ENCODE measurements around the gene CAPN12. TPM values are rescaled to one million over a fixed set of nuclear protein-coding genes. Genes with fewer than 3 reads are reported as not detected.
A peak's percentile ranks its signal among the peaks of the same experiment; 100 is the strongest.

Gene CAPN12
- total RNA-seq, 1 donor from 2014 or later = not detected

DNA sequence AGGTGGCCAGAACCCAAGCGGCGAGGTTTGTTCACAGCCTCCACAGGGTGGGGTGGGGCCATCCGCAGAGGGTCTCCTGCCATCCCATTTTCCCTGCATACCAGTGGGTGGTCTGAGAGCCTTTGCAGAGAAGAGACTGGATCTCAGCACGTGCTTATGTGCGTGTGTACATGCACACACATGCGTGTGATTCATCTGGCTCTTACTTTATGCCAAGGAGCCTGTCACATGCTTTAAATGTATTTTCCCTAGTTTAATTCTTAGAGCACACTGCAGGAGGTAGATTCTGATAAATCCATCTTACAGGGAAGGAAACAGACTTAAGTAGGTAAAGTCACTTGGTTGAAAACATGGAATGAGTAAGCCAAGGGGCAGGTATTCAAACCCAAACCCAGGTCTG is 47.1 kb downstream of the CAPN12 start:
- peak overlapping the region; percentile 95 to 98 for H3K27ac ChIP-seq
- H3K9me3 ChIP-seq = no peaks in the 10 kb centered on the region
- no peak overlapping the region for H3K4me3 ChIP-seq
- H3K36me3 ChIP-seq = peaks cover 29 to 47% of the 10 kb centered on the region in 2 donors
- H3K4me1 ChIP-seq = peaks cover 66 to 92% of the 10 kb centered on the region in 2 donors
- TF ChIP-seq CTCF (IDR thresholded peaks at IDR 0.05) = no peak
- intact Hi-C loops (cut with DNase I) = no loop called here
- DNase-seq (ENCODE audit: low spot score in 2 of 2) = no peak
- no peaks in the 10 kb centered on the region for H3K27me3 ChIP-seq

DNA sequence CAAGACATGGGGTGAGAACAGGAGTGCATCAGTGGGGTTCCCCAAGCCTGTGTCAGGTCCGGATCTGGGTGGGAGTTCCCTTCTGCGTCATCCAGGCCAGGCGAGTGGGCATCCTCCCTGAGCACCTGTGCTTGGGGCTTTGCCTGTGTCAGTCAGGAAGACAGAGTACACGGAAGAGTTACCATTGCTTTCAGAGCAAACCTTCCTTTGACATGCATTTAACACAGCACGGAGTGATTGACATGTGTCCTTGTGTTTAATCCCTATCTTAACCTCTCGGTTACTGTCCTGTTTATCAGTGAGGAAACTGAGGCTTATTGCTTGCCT is 47.6 kb downstream of the CAPN12 start:
- peaks cover 28 to 45% of the 10 kb centered on the region in 2 donors for H3K36me3 ChIP-seq
- no peaks in the 10 kb centered on the region for H3K27me3 ChIP-seq
- H3K4me3 ChIP-seq = no peak overlapping the region
- intact Hi-C loops (cut with DNase I) = no loop called here
- TF ChIP-seq CTCF (IDR thresholded peaks at IDR 0.05) = no peak
- H3K9me3 ChIP-seq = no peaks in the 10 kb centered on the region
- H3K4me1 ChIP-seq = peaks cover 62 to 88% of the 10 kb centered on the region in 2 donors
- peak overlapping the region; percentile 95 to 98 for H3K27ac ChIP-seq
- no peak for DNase-seq (ENCODE audit: low spot score in 2 of 2)

DNA sequence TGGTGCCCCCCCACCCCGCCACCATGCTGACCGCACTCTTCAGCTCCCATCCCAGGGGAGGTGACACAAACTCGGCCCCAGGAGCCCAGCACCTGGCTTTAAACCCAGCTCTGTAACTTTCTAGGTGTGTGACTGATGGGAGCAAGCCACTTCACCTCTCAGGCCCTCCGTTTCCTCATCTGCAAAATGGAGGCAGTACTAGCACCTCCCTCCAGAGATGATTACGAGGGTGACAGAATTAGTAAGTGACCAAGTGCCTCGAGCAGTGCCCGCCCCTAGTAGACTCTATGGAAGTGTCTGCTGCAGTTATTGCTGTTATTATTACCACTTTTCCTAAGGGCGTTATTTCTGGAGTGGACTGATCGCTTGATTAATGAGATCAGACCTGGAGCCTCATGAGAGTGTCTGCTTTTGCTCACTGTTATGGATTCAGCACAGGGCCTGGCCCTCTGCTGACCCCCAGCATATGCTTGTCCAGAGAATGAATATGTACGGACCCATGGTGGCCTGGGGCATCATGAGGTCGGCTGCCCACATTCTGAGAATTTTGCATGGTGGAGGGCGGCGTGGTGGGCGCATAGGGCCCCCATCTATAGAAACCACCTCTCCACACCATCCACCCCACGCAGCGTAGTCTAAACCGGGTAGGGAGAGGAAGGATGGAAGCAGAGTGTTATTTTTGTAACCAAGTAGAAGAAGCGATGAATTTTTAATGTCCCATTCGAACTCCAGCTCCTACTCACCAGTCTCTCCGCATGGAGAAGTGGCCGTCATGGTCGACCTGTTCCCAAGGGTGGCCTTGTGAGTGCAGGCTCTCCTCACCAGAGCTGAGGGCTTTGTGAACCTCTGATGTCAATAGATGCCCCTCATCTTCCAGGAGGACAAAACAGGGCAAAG is 48.2 kb downstream of the CAPN12 start:
- peaks cover 55 to 86% of the 10 kb centered on the region in 2 donors for H3K4me1 ChIP-seq

DNA sequence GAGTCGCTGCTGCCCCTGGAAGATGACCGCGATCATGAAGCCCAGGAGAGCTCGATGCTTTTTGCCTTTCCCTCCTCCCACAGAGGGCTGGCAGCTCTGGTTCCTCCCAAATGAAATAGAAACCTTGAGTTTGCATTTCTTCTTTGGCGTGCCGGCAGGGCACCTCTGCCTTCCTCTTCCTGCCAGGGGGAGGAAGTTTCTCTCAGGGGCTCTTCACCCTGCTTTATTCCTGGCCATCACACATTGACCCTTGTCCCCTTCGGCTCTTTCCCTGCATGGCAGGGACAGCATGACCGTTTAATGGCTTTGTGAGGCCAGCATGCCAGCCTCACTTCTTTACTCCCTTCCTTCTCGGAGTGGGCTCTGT is 49.0 kb downstream of the CAPN12 start:
- no peak for DNase-seq (ENCODE audit: low spot score in 2 of 2)
- Histone ChIP-seq H3K36me3 (peaks cover 15 to 31% of the 10 kb centered on the region in 2 donors), H3K9me3 (no peaks in the 10 kb centered on the region), H3K27me3 (no peaks in the 10 kb centered on the region), H3K27ac (peak overlapping the region; percentile 95 to 98), H3K4me1 (peaks cover 56 to 81% of the 10 kb centered on the region in 2 donors), H3K4me3 (peak overlapping the region in 1 of 2 donors; percentile 45)
- intact Hi-C loops (cut with DNase I) = no loop called here
- no peak for TF ChIP-seq CTCF (IDR thresholded peaks at IDR 0.05)

More for the DNA sequence above, 48.2 kb downstream of the CAPN12 start:
- H3K27ac ChIP-seq = peak overlapping the region; percentile 95 to 98
- H3K27me3 ChIP-seq = no peaks in the 10 kb centered on the region
- no peak for DNase-seq (ENCODE audit: low spot score in 2 of 2)
- TF ChIP-seq CTCF (IDR thresholded peaks at IDR 0.05) = no peak
- H3K4me3 ChIP-seq = peak overlapping the region in 1 of 2 donors; percentile 45
- H3K36me3 ChIP-seq = peaks cover 23 to 39% of the 10 kb centered on the region in 2 donors
- intact Hi-C loops (cut with DNase I) = no loop called here
- H3K9me3 ChIP-seq = no peaks in the 10 kb centered on the region

GRCh38 chr19:38693380-38694223 is 50.7 kb downstream of the CAPN12 start:
- peak overlapping the region; percentile 95 to 98 for H3K27ac ChIP-seq
- peaks cover 52 to 85% of the 10 kb centered on the region in 2 donors for H3K4me1 ChIP-seq
- peak overlapping the region in 1 of 2 donors; percentile 29 for H3K4me3 ChIP-seq
- peaks cover 12 to 30% of the 10 kb centered on the region in 2 donors for H3K36me3 ChIP-seq
- no peaks in the 10 kb centered on the region for H3K9me3 ChIP-seq
- TF ChIP-seq CTCF (IDR thresholded peaks at IDR 0.05) = no peak
- intact Hi-C loops (cut with DNase I) = loop anchor here (2.0 kb wide), 3 partner anchors 17 to 35 kb away; no protein-coding TSS in a partner anchor
- DNase-seq (ENCODE audit: low spot score in 2 of 2) = peak in 1 of 2 donors; percentile 84
- no peaks in the 10 kb centered on the region for H3K27me3 ChIP-seq

All from ascending aorta (tissue), 2 donors.